Nephron progenitor cell (in vitro differentiated cells): ENCODE data around the gene ATCAY.

Source experiments
- DNase-seq: peaks from one replicate; pipeline ENCODE4 v3.0.0; 2021
- H3K27ac Mint-ChIP-seq: 2 replicates; pipeline ENCODE4 v1.8.0; 2021; ENCODE audit warnings: mild to moderate bottlenecking, moderate library complexity, mixed read lengths
- H3K27me3 Mint-ChIP-seq: 2 replicates; pipeline ENCODE4 v1.8.0; 2021; ENCODE audit warnings: mild to moderate bottlenecking, low read depth, mixed read lengths; ENCODE audit not compliant: poor library complexity
- H3K36me3 Mint-ChIP-seq: 2 replicates; pipeline ENCODE4 v1.8.0; 2021; ENCODE audit warnings: low read depth, mixed read lengths
- H3K4me1 Mint-ChIP-seq: 2 replicates; pipeline ENCODE4 v1.8.0; 2021; ENCODE audit warnings: mixed read lengths
- H3K4me3 Mint-ChIP-seq: 2 replicates; pipeline ENCODE4 v1.8.0; 2021; ENCODE audit warnings: mild to moderate bottlenecking, moderate library complexity, mixed read lengths
- H3K9me3 Mint-ChIP-seq: 2 replicates; pipeline ENCODE4 v1.8.0; 2021; ENCODE audit warnings: mild to moderate bottlenecking, moderate library complexity, mixed read lengths
- CTCF ChIP-seq: fragments of 200-600 bp; sonication (generic); IDR thresholded peaks from 2 replicates; pipeline ENCODE4 v1.5.0; 2021; ENCODE audit warnings: antibody characterized with exemption

ATCAY gene

GRCh38 chr19:3840804-3841203 is 39.7 kb upstream of the ATCAY start:
- peaks cover 5% of the 10 kb centered on the region for H3K27me3 Mint-ChIP-seq
- no peak for TF ChIP-seq CTCF
- H3K36me3 Mint-ChIP-seq = no peaks in the 10 kb centered on the region

GRCh38 chr19:3842948-3843347 is 37.5 kb upstream of the ATCAY start:
- Mint-ChIP-seq H3K4me1 (peaks cover 11% of the 10 kb centered on the region), H3K4me3 (no peak overlapping the region), H3K9me3 (peaks cover 4% of the 10 kb centered on the region)

More at GRCh38 chr19:3840804-3841203, 39.7 kb upstream of the ATCAY start:
- no peaks in the 10 kb centered on the region for H3K9me3 Mint-ChIP-seq
- H3K27ac Mint-ChIP-seq = no peak overlapping the region
- peaks cover 11% of the 10 kb centered on the region for H3K4me1 Mint-ChIP-seq
- no peak overlapping the region for H3K4me3 Mint-ChIP-seq
- DNase-seq = no peak

GRCh38 chr19:3844596-3844995 is 35.9 kb upstream of the ATCAY start:
- Mint-ChIP-seq H3K9me3 (peaks cover 4% of the 10 kb centered on the region), H3K36me3 (no peaks in the 10 kb centered on the region)

More at GRCh38 chr19:3842948-3843347, 37.5 kb upstream of the ATCAY start:
- no peak for TF ChIP-seq CTCF
- H3K27ac Mint-ChIP-seq = no peak overlapping the region
- DNase-seq = no peak
- H3K27me3 Mint-ChIP-seq = peaks cover 4% of the 10 kb centered on the region
- H3K36me3 Mint-ChIP-seq = no peaks in the 10 kb centered on the region

GRCh38 chr19:3849092-3849491 is 31.4 kb upstream of the ATCAY start:
- H3K4me1 Mint-ChIP-seq = no peaks in the 10 kb centered on the region
- H3K27me3 Mint-ChIP-seq = no peaks in the 10 kb centered on the region
- no peak overlapping the region for H3K27ac Mint-ChIP-seq
- H3K4me3 Mint-ChIP-seq = no peak overlapping the region
- peaks cover 21% of the 10 kb centered on the region for H3K9me3 Mint-ChIP-seq
- TF ChIP-seq CTCF = peak; percentile 47
- peaks cover 25% of the 10 kb centered on the region for H3K36me3 Mint-ChIP-seq
- DNase-seq = peak; percentile 48

More at GRCh38 chr19:3844596-3844995, 35.9 kb upstream of the ATCAY start:
- no peak for TF ChIP-seq CTCF
- no peak for DNase-seq
- H3K4me1 Mint-ChIP-seq = peaks cover 9% of the 10 kb centered on the region
- H3K27me3 Mint-ChIP-seq = no peaks in the 10 kb centered on the region
- H3K4me3 Mint-ChIP-seq = no peak overlapping the region
- H3K27ac Mint-ChIP-seq = no peak overlapping the region

GRCh38 chr19:3849787-3850186 is 30.7 kb upstream of the ATCAY start:
- no peak for TF ChIP-seq CTCF
- no peaks in the 10 kb centered on the region for H3K4me1 Mint-ChIP-seq
- no peak overlapping the region for H3K27ac Mint-ChIP-seq
- no peak for DNase-seq
- H3K27me3 Mint-ChIP-seq = no peaks in the 10 kb centered on the region
- peaks cover 25% of the 10 kb centered on the region for H3K36me3 Mint-ChIP-seq
- H3K4me3 Mint-ChIP-seq = no peak overlapping the region
- H3K9me3 Mint-ChIP-seq = peaks cover 21% of the 10 kb centered on the region

GRCh38 chr19:3850320-3850972 is 30.0 kb upstream of the ATCAY start:
- H3K4me1 Mint-ChIP-seq = no peaks in the 10 kb centered on the region

More at GRCh38 chr19:3850320-3850972, 30.0 kb upstream of the ATCAY start:
- Mint-ChIP-seq H3K27me3 (no peaks in the 10 kb centered on the region), H3K27ac (no peak overlapping the region), H3K36me3 (peaks cover 25% of the 10 kb centered on the region), H3K9me3 (peaks cover 21% of the 10 kb centered on the region), H3K4me3 (no peak overlapping the region)
- no peak for DNase-seq
- TF ChIP-seq CTCF = no peak
